Fibroblast of pulmonary artery (primary cell): Measurements from ENCODE around the gene TRIP12.
A peak's percentile ranks its signal among the peaks of the same experiment; 100 is the strongest.

Experiments used
- DNase-seq: peaks from one replicate; pipeline ENCODE4 v3.0.0-alpha.2; 2010; ENCODE audit warnings: low read depth
- H3K4me3 ChIP-seq: replicated peaks from 2 replicates; pipeline ENCODE4 v1.5.1; 2011; ENCODE audit warnings: low read depth, mild to moderate bottlenecking, control low read depth, low read length, moderate library complexity
- TF ChIP-seq, protein P1 (sequence below): IDR thresholded peaks from 2 replicates; pipeline ENCODE4 v1.5.1; 2011; ENCODE audit warnings: mild to moderate bottlenecking, control low read depth, low read length, inconsistent platforms; ENCODE audit errors: missing control alignments

Gene TRIP12

GRCh38 chr2:229719926-229720647 is 201.7 kb downstream of the TRIP12 start:
- TF ChIP-seq, protein P1, sequence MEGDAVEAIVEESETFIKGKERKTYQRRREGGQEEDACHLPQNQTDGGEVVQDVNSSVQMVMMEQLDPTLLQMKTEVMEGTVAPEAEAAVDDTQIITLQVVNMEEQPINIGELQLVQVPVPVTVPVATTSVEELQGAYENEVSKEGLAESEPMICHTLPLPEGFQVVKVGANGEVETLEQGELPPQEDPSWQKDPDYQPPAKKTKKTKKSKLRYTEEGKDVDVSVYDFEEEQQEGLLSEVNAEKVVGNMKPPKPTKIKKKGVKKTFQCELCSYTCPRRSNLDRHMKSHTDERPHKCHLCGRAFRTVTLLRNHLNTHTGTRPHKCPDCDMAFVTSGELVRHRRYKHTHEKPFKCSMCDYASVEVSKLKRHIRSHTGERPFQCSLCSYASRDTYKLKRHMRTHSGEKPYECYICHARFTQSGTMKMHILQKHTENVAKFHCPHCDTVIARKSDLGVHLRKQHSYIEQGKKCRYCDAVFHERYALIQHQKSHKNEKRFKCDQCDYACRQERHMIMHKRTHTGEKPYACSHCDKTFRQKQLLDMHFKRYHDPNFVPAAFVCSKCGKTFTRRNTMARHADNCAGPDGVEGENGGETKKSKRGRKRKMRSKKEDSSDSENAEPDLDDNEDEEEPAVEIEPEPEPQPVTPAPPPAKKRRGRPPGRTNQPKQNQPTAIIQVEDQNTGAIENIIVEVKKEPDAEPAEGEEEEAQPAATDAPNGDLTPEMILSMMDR: no peak
- peak; percentile 11 for DNase-seq
- H3K4me3 ChIP-seq: no peak overlapping the region

DNA sequence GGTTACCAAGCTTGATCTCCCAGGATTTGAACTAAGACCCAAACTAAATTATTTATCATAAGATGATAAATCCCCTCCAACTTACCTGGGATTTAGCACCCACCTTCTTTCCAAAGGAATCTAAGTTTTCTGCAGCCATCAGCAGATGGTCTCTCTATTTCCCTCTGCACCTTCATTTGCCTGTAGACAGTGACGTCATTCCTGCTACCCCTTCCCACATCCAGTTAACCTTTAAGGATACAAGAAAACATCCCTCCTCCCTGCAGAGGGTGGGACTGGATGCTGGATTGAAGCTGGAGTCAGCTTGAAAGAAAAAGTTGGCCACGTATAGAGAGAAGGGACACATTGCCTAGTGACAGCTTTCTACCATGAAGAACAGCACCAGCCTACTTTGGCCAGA is 203.8 kb downstream of the TRIP12 start:
- DNase-seq: no peak
- TF ChIP-seq, protein P1: no peak
- H3K4me3 ChIP-seq: no peak overlapping the region

GRCh38 chr2:229715895-229716507 is 205.8 kb downstream of the TRIP12 start:
- H3K4me3 ChIP-seq: no peak overlapping the region
- DNase-seq: peak; percentile 27
- TF ChIP-seq, protein P1: peak; percentile 50

DNA sequence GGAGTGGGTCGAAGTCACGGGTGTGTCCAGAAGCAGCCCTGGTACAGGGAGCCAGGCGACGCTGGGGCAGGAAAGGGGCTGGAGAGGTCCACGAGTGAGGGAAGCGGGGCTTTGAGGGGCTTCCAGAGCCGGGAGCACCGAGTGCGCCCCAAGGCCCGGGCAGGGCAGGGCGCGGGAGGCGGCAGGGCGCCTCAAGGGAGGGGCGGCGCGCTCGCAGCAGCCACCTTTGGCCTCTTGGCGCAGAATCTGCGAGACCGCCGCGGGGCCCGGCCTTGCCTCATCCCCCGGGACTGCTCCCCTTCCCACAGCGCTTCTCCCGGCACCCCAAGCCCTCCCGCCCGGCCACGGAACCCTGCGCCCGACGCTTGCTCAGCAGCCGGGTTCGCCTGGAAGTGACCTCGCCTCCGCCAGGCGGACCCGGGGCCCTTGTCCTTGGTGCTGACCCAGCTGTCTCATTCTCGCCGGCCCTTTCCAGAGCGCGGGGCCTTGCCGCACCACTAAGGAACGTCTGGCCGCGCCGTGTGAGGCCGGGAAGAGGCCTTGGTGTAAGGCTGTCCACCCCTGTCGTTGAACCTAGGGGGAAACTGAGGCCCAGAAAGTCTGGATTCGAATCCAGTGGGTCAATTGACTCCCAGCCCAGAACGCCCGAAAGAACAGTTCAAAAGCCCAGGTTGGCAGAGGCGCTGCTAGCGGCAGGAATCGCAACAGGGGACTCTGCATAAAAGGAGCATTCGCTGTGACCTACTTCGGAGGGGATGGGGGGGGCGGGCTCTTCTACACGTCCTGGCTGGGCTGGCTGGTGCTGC is 206.9 kb downstream of the TRIP12 start:
- peak overlapping the region; percentile 42 for H3K4me3 ChIP-seq
- TF ChIP-seq, protein P1: no peak
- peak; percentile 72 for DNase-seq

DNA sequence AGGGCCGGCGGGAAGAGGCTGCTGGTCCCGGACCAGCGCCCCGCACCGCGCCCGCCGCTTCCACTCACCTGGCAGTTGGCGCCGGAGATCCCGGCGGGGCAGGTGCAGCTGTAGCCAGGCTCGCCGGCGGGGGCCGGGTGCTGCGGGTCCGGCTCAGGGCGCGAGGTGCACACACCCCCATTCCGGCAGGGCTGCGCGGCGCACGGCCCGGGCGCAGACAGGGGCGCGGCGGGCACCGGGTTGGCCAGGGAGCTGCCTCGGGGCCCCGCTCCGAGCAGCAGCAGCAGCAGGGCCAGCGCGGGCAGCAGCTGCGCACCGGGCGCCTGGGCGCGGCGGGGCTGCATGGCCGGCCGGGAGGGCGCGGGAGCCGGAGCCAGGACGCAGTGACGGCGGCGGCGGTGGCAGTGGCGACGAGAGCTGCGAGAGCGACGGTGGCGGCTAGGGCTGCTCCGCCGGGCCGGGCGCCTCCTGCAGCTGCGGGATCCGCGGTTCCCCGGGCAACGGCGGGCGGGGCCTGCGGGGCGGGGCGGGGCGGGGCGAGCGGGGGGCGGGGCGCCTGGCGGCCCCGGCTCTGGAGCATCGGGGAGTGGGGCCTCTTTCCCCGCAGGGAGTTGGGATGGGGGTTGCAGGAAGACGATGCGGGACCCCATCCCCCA is 207.6 kb downstream of the TRIP12 start, which contains the start of gene DNER:
TSS of gene DNER (minus strand) at position 476 of the 656 bp plus-strand sequence. CDS start at position 344, 132 bp downstream.
- no peak for DNase-seq
- peak within 1 kb of the TSS; percentile 42 for H3K4me3 ChIP-seq
- TF ChIP-seq, protein P1: no peak
